ENCODE measurements around the gene TRIM25.

The TRIM25 gene

DNA sequence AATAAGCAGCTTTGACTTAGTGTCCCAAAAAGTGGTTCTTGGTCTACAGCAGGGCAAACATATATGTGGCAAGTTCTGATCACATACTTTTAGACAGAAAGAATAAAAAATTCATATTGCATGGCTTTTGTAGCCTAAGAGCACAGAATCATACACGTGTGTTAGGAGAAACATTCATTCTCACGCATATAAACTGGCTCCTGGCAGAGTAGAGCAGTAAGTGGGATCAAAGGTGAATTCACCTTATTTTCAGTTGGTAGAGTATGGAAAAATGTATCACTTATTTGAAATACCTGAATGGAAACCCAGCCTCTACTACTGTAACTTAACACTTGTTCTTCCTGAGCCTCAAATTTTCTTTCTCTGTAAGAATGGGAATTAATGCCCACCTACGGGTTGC, 45.1 kb downstream of the TRIM25 start:
- no peak for FAIRE-seq

GRCh38 chr17:56867948-56868376, 45.9 kb downstream of the TRIM25 start:
- DNase-seq (ENCODE audit: low spot score) (no peak), FAIRE-seq (no peak)

More for the DNA sequence above, 45.1 kb downstream of the TRIM25 start:
- DNase-seq (ENCODE audit: low spot score) = no peak

GRCh38 chr17:56866496-56866895, 47.4 kb downstream of the TRIM25 start:
- DNase-seq (ENCODE audit: low spot score) (no peak), FAIRE-seq (no peak)

GRCh38 chr17:56866076-56866475, 47.8 kb downstream of the TRIM25 start:
- FAIRE-seq = no peak

GRCh38 chr17:56863974-56864373, 49.9 kb downstream of the TRIM25 start:
- no peak for DNase-seq (ENCODE audit: low spot score)
- no peak for FAIRE-seq

More at GRCh38 chr17:56866076-56866475, 47.8 kb downstream of the TRIM25 start:
- no peak for DNase-seq (ENCODE audit: low spot score)

DNA sequence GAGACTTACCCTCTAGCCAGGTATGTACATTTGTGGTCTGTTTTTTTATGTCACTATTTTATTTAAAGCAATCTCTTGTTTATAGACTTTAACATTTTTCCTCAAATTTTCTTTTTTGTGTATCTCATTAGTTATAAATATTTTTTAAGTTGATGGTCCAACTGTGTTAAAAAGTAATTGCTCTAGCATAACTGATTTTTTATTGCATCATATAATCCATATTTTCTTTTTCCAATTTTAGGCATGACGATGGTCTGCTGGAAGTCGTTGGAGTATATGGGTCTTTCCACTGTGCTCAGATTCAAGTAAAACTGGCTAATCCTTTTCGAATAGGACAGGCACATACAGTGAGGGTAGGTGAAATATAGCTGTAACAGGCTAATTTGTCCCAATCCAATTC, 52.0 kb downstream of the TRIM25 start:
- no peak for FAIRE-seq
- no peak for DNase-seq (ENCODE audit: low spot score)

- DNase-seq (ENCODE audit: low spot score) (no peak), FAIRE-seq (no peak)
Observed at GRCh38 chr17:56851008-56851407, 62.8 kb downstream of the TRIM25 start.

DNA sequence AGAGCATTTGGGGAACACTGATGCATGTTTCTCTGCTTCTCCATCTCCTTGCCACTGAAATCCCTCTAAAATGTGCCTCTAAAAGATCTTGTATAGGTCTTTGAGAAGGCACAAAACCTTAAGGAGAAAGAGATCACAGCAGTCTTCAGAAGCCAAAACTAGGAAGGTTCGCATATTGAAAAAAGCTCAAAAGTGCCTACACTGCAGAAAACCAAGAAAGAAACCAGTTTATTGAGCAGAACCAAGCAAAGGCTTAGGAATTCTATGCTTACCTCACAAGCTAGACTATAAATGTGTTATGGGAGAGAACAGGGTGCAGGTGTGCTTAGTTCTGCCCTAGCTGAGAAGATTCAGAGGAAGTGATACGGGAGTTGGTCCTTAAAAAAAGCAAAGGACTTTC, 63.3 kb downstream of the TRIM25 start:
- no peak for DNase-seq (ENCODE audit: low spot score)
- FAIRE-seq = no peak

DNA sequence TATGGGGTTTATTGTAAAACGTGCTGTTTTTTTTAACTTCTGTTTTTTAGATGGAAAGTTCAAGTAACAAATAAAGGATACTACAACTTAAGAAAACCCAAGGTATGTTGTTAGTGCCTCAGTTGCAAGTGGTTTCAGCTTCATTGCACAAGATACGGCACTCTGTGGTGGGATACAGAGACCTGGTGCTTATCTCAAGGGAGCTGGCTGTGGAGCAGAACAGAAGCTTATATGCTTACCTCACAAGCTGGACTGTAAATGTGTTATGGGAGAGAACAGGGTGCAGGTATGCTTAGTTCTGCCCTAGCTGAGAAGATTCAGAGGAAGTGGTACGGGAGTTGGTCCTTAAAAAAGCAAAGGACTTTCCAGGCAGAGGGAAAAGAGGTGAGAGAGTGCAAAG, 64.7 kb downstream of the TRIM25 start:
- FAIRE-seq = no peak

DNA sequence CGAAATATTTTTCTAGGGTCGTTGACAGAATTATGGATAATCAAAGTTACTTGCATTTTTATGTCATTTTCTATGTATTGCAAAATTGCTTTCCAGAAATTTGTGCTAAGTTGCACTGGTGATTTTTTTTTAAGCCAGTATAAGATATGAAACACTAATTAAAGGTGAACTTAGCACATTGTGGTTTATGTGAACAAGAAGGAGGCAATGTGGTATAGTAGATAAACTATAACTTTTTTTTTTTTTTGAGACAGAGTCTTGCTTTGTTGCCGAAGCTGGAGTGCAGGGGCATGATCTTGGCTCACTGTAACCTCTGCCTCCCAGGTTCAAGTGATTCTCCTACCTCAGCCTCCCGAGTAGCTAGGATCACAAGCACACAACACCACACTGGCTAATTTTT, 66.7 kb downstream of the TRIM25 start:
- FAIRE-seq (no peak), DNase-seq (ENCODE audit: low spot score) (no peak)

More for the DNA sequence above, 64.7 kb downstream of the TRIM25 start:
- DNase-seq (ENCODE audit: low spot score) = no peak

DNA sequence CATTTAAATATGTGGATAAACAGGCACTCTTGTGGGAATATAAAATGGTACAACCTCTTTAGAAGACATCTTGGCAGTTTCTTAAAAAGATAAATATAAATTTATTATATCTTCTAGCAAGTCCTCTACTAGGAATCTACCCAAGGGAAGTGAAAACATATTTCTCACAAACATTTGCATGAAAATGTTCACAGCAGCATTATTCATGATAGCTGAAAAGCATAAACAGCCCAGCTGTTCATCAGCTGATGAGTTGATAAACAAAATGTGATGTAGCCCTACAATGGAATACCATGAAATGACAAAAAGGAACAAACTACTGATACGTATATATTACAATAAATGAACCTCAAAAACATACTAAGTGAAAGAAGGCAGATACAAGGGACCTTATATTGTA, 67.9 kb downstream of the TRIM25 start:
- no peak for FAIRE-seq
- DNase-seq (ENCODE audit: low spot score) = no peak

DNA sequence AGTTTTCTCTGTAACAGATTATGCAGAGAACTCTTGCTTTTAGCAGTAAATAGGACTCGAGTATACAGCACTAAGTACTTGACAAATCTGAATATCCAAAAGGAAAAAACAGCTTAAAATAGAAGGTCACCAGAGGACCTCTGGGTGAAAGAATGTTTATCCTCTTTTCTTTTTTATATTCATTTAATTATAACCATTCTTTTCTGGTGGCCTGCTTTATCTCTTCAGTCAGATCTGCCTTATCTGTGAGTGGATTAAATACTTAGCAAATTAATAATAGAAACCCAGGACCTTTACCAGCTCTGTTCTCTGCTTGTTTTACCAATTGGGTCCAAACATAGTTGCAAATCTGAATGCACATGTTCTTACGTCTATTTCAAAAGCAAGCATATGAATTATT, 71.3 kb downstream of the TRIM25 start:
- FAIRE-seq = no peak
- DNase-seq (ENCODE audit: low spot score) = no peak

DNA sequence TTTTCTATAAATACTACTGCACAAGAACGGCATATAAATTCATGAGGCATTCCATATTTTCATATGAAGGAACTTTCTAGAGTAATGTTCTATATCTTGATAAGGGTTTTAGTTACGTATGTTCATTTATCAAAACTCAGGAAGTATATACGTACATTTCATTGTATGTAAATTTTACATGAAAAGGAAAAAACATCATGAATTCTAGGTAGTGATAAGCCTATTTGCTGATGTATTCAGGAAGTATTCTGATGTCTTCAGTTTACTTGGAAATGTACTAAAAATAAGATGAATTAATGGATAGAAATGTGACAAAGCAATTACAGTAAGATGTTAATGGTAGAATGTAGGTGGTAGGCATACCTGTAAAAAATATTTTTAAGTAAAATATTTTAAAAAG, 75.2 kb downstream of the TRIM25 start:
- DNase-seq (ENCODE audit: low spot score) (no peak), FAIRE-seq (no peak)

All from RCC 7860 (cell line).